ENCODE measurements around the gene P2RX3.

P2RX3 gene

GRCh38 chr11:57322256-57323166, 15.6 kb upstream of the P2RX3 start (continued):
- TF ChIP-seq ZNF280C (tag by site-specific recombination; IDR thresholded peaks at IDR 0.05) = no peak
- no peak for TF ChIP-seq KLF9 (tag by site-specific recombination; IDR thresholded peaks at IDR 0.05; ENCODE audit: low read depth)
- no peak for TF ChIP-seq ZNF580 (tag by site-specific recombination; IDR thresholded peaks at IDR 0.05)
- no peak for TF ChIP-seq ZNF221 (tag by site-specific recombination; IDR thresholded peaks at IDR 0.05; ENCODE audit: borderline replicate concordance)
- no peak for TF ChIP-seq KLF16 (tag by site-specific recombination; IDR thresholded peaks at IDR 0.05)
- peak; percentile 90 for TF ChIP-seq WT1 (tag by site-specific recombination; IDR thresholded peaks at IDR 0.05)
- no peak for TF ChIP-seq ZNF19 (tag by site-specific recombination; IDR thresholded peaks at IDR 0.05; ENCODE audit: low read depth)
- no peak for TF ChIP-seq ZEB2 (tag by site-specific recombination; IDR thresholded peaks at IDR 0.05)
- TF ChIP-seq ZNF18 (tag by site-specific recombination; IDR thresholded peaks at IDR 0.05) = no peak
- no peak for TF ChIP-seq ZNF704 (tag by site-specific recombination; IDR thresholded peaks at IDR 0.05)
- TF ChIP-seq ZNF274 (IDR thresholded peaks at IDR 0.05; ENCODE audit: low read length) = no peak
- TF ChIP-seq ZNF274 (tag by site-specific recombination; IDR thresholded peaks at IDR 0.05; ENCODE audit: borderline replicate concordance) = no peak
- TF ChIP-seq ZNF394 (tag by site-specific recombination; IDR thresholded peaks at IDR 0.05; ENCODE audit: borderline replicate concordance) = peak; percentile 23; the same call in 1 of the 2 replicates
- TF ChIP-seq ZNF544 (tag by site-specific recombination; IDR thresholded peaks at IDR 0.05) = no peak
- peak; percentile 77 for TF ChIP-seq EGR2 (tag by site-specific recombination; IDR thresholded peaks at IDR 0.05; ENCODE audit: low read depth)
- TF ChIP-seq ZSCAN30 (tag by site-specific recombination; IDR thresholded peaks at IDR 0.05) = no peak
- TF ChIP-seq ZNF571 (tag by site-specific recombination; IDR thresholded peaks at IDR 0.05) = no peak
- TF ChIP-seq ZBTB8A (tag by site-specific recombination; IDR thresholded peaks at IDR 0.05) = no peak
- peak; percentile 74 for TF ChIP-seq ZFHX2 (tag by site-specific recombination; conservative IDR thresholded peaks at IDR 0.05)
- no peak for TF ChIP-seq ZNF488 (tag by site-specific recombination; IDR thresholded peaks at IDR 0.05)
- TF ChIP-seq ZNF24 (tag by site-specific recombination; IDR thresholded peaks at IDR 0.05) = no peak
- TF ChIP-seq ZNF529 (tag by site-specific recombination; IDR thresholded peaks at IDR 0.05; ENCODE audit: insufficient replicate concordance) = no peak
- no peak for TF ChIP-seq ZNF660 (tag by site-specific recombination; IDR thresholded peaks at IDR 0.05)
- TF ChIP-seq REST (tag by site-specific recombination; IDR thresholded peaks at IDR 0.05) = no peak
- peak; percentile 49 for TF ChIP-seq ZNF335 (tag by site-specific recombination; conservative IDR thresholded peaks at IDR 0.05)
- 0 out of 2 replicates have a peak, but pooled peaks have one; percentile 21 for TF ChIP-seq PRDM1 (tag by site-specific recombination; IDR thresholded peaks at IDR 0.05)
- no peak for TF ChIP-seq ZNF830 (tag by site-specific recombination; IDR thresholded peaks at IDR 0.05; ENCODE audit: low read depth)
- TF ChIP-seq ZNF510 (tag by site-specific recombination; IDR thresholded peaks at IDR 0.05; ENCODE audit: insufficient replicate concordance) = no peak
- TF ChIP-seq ZNF610 (tag by site-specific recombination; IDR thresholded peaks at IDR 0.05; ENCODE audit: borderline replicate concordance) = no peak
- TF ChIP-seq ZNF701 (tag by site-specific recombination; IDR thresholded peaks at IDR 0.05) = no peak
- no peak for TF ChIP-seq ZNF174 (tag by site-specific recombination; IDR thresholded peaks at IDR 0.05)
